Measurements from ENCODE around the gene PPP2R3C. TPM values are rescaled to one million over a fixed set of nuclear protein-coding genes. Genes with fewer than 3 reads are reported as not detected.
"Not testable (repeated sequence)": the region's sequence is repeated elsewhere in the genome, so short reads cannot be mapped to it uniquely, and the experiment has no call there.

Gene PPP2R3C
- total RNA-seq, 1 donor from 2014 or later: 29.0 TPM

DNA sequence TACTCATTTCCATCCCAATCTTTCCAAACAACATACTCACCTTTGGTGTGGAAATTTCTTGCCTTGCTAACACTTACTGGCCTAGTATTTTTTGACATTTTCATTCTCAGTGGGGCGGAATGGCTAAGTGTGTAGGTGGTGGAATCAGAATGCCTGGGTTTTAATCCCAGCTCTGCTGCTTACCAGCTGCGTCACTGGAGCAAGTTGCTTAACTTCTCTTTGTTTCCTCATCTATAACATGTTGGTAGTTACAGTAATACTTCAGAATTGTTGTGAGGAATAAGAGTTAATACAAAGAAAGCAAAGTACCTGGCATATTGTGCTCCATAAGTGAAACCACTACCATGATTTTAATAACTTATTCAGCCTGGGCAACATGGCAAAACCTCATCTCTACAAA is 78.7 kb downstream of the PPP2R3C start:
- peak overlapping the region; percentile 4 for H3K27ac Mint-ChIP-seq

DNA sequence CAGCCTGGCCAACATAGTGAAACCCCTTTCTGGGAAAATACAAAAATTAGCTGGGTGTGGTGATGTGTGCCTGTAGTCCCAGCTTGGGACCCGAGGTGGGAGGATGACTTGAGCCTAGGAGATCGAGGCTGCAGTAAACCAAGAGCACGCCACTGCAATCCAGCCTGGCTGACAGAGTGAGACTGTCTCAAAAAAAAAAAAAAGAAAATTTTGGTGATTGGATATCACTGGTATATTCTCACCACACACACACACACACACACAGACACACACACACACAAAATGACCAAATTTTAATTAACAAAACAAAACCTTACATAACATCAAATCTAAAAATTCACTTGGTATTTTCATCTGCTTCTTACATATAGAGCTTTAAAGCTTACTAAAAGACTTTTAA is 79.2 kb downstream of the PPP2R3C start:
- TF ChIP-seq, protein P1, sequence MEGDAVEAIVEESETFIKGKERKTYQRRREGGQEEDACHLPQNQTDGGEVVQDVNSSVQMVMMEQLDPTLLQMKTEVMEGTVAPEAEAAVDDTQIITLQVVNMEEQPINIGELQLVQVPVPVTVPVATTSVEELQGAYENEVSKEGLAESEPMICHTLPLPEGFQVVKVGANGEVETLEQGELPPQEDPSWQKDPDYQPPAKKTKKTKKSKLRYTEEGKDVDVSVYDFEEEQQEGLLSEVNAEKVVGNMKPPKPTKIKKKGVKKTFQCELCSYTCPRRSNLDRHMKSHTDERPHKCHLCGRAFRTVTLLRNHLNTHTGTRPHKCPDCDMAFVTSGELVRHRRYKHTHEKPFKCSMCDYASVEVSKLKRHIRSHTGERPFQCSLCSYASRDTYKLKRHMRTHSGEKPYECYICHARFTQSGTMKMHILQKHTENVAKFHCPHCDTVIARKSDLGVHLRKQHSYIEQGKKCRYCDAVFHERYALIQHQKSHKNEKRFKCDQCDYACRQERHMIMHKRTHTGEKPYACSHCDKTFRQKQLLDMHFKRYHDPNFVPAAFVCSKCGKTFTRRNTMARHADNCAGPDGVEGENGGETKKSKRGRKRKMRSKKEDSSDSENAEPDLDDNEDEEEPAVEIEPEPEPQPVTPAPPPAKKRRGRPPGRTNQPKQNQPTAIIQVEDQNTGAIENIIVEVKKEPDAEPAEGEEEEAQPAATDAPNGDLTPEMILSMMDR (conservative IDR thresholded peaks at IDR 0.05): no peak
- Mint-ChIP-seq H3K27ac (peak overlapping the region; percentile 4), H3K4me1 (ENCODE audit: unreplicated experiment) (peaks cover 7% of the 10 kb centered on the region), H3K9me3 (no peaks in the 10 kb centered on the region), H3K27me3 (no peaks in the 10 kb centered on the region), H3K36me3 (no peaks in the 10 kb centered on the region), H3K4me3 (no peak overlapping the region)
- DNase-seq (ENCODE audit: extremely low spot score, unreplicated experiment): no peak

More for the DNA sequence above, 78.7 kb downstream of the PPP2R3C start:
- no peaks in the 10 kb centered on the region for H3K36me3 Mint-ChIP-seq
- H3K27me3 Mint-ChIP-seq: no peaks in the 10 kb centered on the region
- TF ChIP-seq, protein P1 (conservative IDR thresholded peaks at IDR 0.05): no peak
- H3K9me3 Mint-ChIP-seq: no peaks in the 10 kb centered on the region
- no peak for DNase-seq (ENCODE audit: extremely low spot score, unreplicated experiment)
- no peak overlapping the region for H3K4me3 Mint-ChIP-seq
- peaks cover 7% of the 10 kb centered on the region for H3K4me1 Mint-ChIP-seq (ENCODE audit: unreplicated experiment)

DNA sequence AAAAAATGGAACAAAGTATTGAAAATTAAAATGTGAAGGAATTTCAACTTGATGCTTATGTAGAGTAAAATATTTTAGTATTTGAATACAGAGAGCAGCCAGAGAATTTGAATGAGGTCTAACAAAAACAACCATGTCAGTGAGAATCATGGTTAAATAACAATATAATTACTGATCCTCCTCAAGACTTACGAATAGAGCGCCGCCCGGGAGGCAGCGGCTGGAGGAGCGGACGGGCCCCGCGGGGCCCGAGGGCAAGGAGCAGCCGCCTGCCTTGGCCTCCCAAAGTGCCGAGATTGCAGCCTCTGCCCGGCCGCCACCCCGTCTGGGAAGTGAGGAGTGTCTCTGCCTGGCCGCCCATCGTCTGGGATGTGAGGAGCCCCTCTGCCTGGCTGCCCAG is 83.5 kb downstream of the PPP2R3C start:
- Mint-ChIP-seq H3K36me3 (peaks cover 13% of the 10 kb centered on the region), H3K9me3 (peaks cover 15% of the 10 kb centered on the region)
- not testable (repeated sequence) for H3K27me3 Mint-ChIP-seq; H3K4me1 Mint-ChIP-seq (ENCODE audit: unreplicated experiment); H3K4me3 Mint-ChIP-seq; DNase-seq (ENCODE audit: extremely low spot score, unreplicated experiment); H3K27ac Mint-ChIP-seq

Other genes with a start within 250 kb of the PPP2R3C start
- gene BAZ1A, start 246.6 kb downstream of the PPP2R3C start, total RNA-seq (ENCODE audit: low replicate concordance): 27.0 and 28.2 TPM in 2 replicates
- 48.3 and 52.4 TPM in 2 replicates for gene SRP54, start 139.0 kb downstream of the PPP2R3C start, total RNA-seq (ENCODE audit: low replicate concordance)
- gene FAM177A1, start 75.7 kb downstream of the PPP2R3C start, total RNA-seq (ENCODE audit: low replicate concordance): 37.7 and 58.4 TPM in 2 replicates
- 29.1 and 33.9 TPM in 2 replicates for gene PRORP, start 562 bp upstream of the PPP2R3C start, total RNA-seq (ENCODE audit: low replicate concordance)
- 171 and 172 TPM in 2 replicates for gene PSMA6, start 170.4 kb upstream of the PPP2R3C start, total RNA-seq (ENCODE audit: low replicate concordance)

All from type B pancreatic cell (in vitro differentiated cells).